Left forelimb (tissue), 1 donor: ENCODE data around the gene PRKN.

Experiments used
- DNase-seq: peaks from one replicate; pipeline ENCODE4 v3.0.0-alpha.2; 2018; ENCODE audit warnings: low spot score

The PRKN gene

DNA sequence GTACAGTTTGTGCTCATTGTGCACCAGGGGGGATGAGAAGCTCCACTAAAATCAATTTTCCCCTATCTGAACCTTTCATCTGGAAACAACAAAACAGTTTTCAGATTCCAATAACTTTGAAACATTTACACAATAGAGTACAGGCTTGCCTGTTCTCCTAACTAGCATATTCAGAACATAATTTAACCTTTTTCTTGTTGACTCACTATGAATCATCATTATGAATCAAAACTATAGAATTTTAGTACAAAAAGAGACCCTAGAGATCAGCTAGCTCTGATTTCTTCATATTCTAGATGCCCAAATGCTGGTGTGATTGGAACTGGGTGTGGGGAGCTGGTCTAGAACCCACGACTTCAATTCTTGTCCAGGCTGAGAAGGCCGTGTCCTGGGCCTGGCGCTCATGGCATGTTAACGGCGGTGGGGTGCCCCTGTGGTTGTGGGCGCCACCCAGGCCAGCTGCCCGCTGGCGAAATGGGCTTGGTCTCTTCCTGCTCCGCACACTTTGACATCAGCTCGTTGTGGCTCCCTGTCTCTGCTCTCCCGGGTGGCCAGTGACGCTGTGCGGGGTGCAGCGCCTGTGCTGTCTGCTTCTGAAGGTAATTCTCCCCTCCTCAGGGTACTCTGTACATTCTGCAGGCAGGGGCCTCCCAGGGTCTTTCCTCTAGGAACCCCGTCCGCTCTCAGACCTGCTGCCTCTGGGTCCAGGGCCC, 1423.8 kb downstream of the PRKN start:
- DNase-seq = no peak

DNA sequence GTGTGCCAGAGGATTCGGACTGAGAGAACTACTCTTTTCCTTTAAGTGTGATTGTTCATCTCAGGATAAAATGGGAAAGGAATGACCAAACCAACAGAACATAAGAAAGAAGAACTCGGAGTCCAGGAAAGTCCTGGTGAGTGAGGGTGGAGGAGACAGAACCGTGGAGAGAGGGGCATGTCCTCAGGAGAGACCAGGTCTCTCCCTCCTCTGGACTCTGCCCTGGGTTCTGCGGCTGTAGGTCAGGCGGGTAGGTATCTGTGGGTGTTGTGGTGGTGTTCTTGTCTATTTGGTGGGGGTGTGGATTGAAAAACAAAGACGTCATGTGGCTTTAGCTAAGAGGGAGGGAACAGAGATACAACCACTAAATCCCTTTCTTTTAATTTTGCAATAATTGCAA, 1424.6 kb downstream of the PRKN start:
- DNase-seq = no peak

- no peak for DNase-seq
Measured at GRCh38 chr6:161301338-161301737, 1426.2 kb downstream of the PRKN start.

- DNase-seq = no peak
Measured at GRCh38 chr6:161300823-161301222, 1426.7 kb downstream of the PRKN start.

- no peak for DNase-seq
Measured at GRCh38 chr6:161299726-161300125, 1427.8 kb downstream of the PRKN start.
